Measurements from ENCODE around the gene THADA.

The THADA gene

GRCh38 chr2:43194121-43194869 lies 401.5 kb downstream of the THADA start:
- H4K20me1 ChIP-seq (ENCODE audit: control insufficient read depth, insufficient read depth, low read depth, low read length): no peaks in the 10 kb centered on the region
- H3K4me2 ChIP-seq (ENCODE audit: low read length): peak overlapping the region; percentile 40
- H3K27ac ChIP-seq (ENCODE audit: low read depth, low read length): peak overlapping the region; percentile 56
- H3K4me1 ChIP-seq (ENCODE audit: control insufficient read depth, low read length): peaks cover 70% of the 10 kb centered on the region
- H3K79me2 ChIP-seq (ENCODE audit: control insufficient read depth, low read length): no peaks in the 10 kb centered on the region
- no peaks in the 10 kb centered on the region for H3K36me3 ChIP-seq (ENCODE audit: control insufficient read depth, low read length)
- H3F3A ChIP-seq (ENCODE audit: control insufficient read depth, insufficient read depth): peaks cover 6% of the 10 kb centered on the region
- no peaks in the 10 kb centered on the region for H3K9me2 ChIP-seq (replicated peaks; ENCODE audit: control insufficient read depth, low read length)
- H3K9me3 ChIP-seq (ENCODE audit: control insufficient read depth, insufficient read depth, low read length): no peaks in the 10 kb centered on the region
- H3K27me3 ChIP-seq (ENCODE audit: control insufficient read depth, low read length): no peaks in the 10 kb centered on the region
- no peak for TF ChIP-seq EZH2phosphoT487 (IDR thresholded peaks at IDR 0.05; ENCODE audit: borderline replicate concordance, low read length)
- no peak for TF ChIP-seq CTCF (IDR thresholded peaks at IDR 0.05; ENCODE audit: low read depth, low read length, poor library complexity, severe bottlenecking)
- no peak overlapping the region for H3K4me3 ChIP-seq (ENCODE audit: low read length)

- peaks cover 6% of the 10 kb centered on the region for H3F3A ChIP-seq (ENCODE audit: control insufficient read depth, insufficient read depth)
- no peaks in the 10 kb centered on the region for H3K27me3 ChIP-seq (ENCODE audit: control insufficient read depth, low read length)
- no peak overlapping the region for H3K27ac ChIP-seq (ENCODE audit: low read depth, low read length)
- H3K36me3 ChIP-seq (ENCODE audit: control insufficient read depth, low read length): no peaks in the 10 kb centered on the region
- H3K9me2 ChIP-seq (replicated peaks; ENCODE audit: control insufficient read depth, low read length): no peaks in the 10 kb centered on the region
- no peaks in the 10 kb centered on the region for H4K20me1 ChIP-seq (ENCODE audit: control insufficient read depth, insufficient read depth, low read depth, low read length)
- no peak overlapping the region for H3K4me3 ChIP-seq (ENCODE audit: low read length)
- TF ChIP-seq EZH2phosphoT487 (IDR thresholded peaks at IDR 0.05; ENCODE audit: borderline replicate concordance, low read length) (no peak), CTCF (IDR thresholded peaks at IDR 0.05; ENCODE audit: low read depth, low read length, poor library complexity, severe bottlenecking) (no peak)
- no peak overlapping the region for H3K4me2 ChIP-seq (ENCODE audit: low read length)
- H3K79me2 ChIP-seq (ENCODE audit: control insufficient read depth, low read length): no peaks in the 10 kb centered on the region
- peaks cover 68% of the 10 kb centered on the region for H3K4me1 ChIP-seq (ENCODE audit: control insufficient read depth, low read length)
- no peaks in the 10 kb centered on the region for H3K9me3 ChIP-seq (ENCODE audit: control insufficient read depth, insufficient read depth, low read length)
Measured at GRCh38 chr2:43193652-43194120, 402.2 kb downstream of the THADA start.

- Histone ChIP-seq H3K4me2 (ENCODE audit: low read length) (no peak overlapping the region), H3F3A (ENCODE audit: control insufficient read depth, insufficient read depth) (peaks cover 6% of the 10 kb centered on the region), H3K36me3 (ENCODE audit: control insufficient read depth, low read length) (no peaks in the 10 kb centered on the region), H3K9me3 (ENCODE audit: control insufficient read depth, insufficient read depth, low read length) (no peaks in the 10 kb centered on the region), H3K27ac (ENCODE audit: low read depth, low read length) (no peak overlapping the region), H3K27me3 (ENCODE audit: control insufficient read depth, low read length) (no peaks in the 10 kb centered on the region), H3K4me3 (ENCODE audit: low read length) (no peak overlapping the region), H3K4me1 (ENCODE audit: control insufficient read depth, low read length) (peaks cover 62% of the 10 kb centered on the region), H4K20me1 (ENCODE audit: control insufficient read depth, insufficient read depth, low read depth, low read length) (no peaks in the 10 kb centered on the region), H3K79me2 (ENCODE audit: control insufficient read depth, low read length) (no peaks in the 10 kb centered on the region), H3K9me2 (replicated peaks; ENCODE audit: control insufficient read depth, low read length) (no peaks in the 10 kb centered on the region)
- TF ChIP-seq CTCF (IDR thresholded peaks at IDR 0.05; ENCODE audit: low read depth, low read length, poor library complexity, severe bottlenecking): no peak
- no peak for TF ChIP-seq EZH2phosphoT487 (IDR thresholded peaks at IDR 0.05; ENCODE audit: borderline replicate concordance, low read length)
Measured at GRCh38 chr2:43192744-43193651, 402.8 kb downstream of the THADA start.

Measured in DOHH2 (cell line).